A549 (cell line): ENCODE measurements around the gene RTBDN.

ENCODE experiments used
- CEBPB ChIP-seq, 2 experiments: fragments of >200 bp in 1 of 2; sonication (Bioruptor Twin) in 1 of 2; formaldehyde crosslinking in 1 of 2; IDR thresholded peaks; 2 replicates each; pipeline ENCODE4 v1.6.1; 2012 to 2016
- CHD2 ChIP-seq: fragments of 150-350 bp; IDR thresholded peaks from 2 replicates; pipeline ENCODE4 v1.6.1; 2014; ENCODE audit warnings: low read length; ENCODE audit not compliant: partially characterized antibody
- TF ChIP-seq, protein P1 (sequence below): fragments of >200 bp; sonication (Bioruptor Twin); formaldehyde crosslinking; IDR thresholded peaks from 3 replicates; pipeline ENCODE4 v1.5.1; 2016

- TF ChIP-seq, protein P1, sequence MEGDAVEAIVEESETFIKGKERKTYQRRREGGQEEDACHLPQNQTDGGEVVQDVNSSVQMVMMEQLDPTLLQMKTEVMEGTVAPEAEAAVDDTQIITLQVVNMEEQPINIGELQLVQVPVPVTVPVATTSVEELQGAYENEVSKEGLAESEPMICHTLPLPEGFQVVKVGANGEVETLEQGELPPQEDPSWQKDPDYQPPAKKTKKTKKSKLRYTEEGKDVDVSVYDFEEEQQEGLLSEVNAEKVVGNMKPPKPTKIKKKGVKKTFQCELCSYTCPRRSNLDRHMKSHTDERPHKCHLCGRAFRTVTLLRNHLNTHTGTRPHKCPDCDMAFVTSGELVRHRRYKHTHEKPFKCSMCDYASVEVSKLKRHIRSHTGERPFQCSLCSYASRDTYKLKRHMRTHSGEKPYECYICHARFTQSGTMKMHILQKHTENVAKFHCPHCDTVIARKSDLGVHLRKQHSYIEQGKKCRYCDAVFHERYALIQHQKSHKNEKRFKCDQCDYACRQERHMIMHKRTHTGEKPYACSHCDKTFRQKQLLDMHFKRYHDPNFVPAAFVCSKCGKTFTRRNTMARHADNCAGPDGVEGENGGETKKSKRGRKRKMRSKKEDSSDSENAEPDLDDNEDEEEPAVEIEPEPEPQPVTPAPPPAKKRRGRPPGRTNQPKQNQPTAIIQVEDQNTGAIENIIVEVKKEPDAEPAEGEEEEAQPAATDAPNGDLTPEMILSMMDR, result no peak
- TF ChIP-seq CEBPB (IDR thresholded peaks at IDR 0.05), result no peak
- no peak for TF ChIP-seq CHD2
Measured at GRCh38 chr19:12880551-12881171, 46.3 kb upstream of the RTBDN start.
